ENCODE results near the gene SMIM3.
"Not testable (repeated sequence)": the region's sequence is repeated elsewhere in the genome, so short reads cannot be mapped to it uniquely, and the experiment has no call there.

The SMIM3 gene

DNA sequence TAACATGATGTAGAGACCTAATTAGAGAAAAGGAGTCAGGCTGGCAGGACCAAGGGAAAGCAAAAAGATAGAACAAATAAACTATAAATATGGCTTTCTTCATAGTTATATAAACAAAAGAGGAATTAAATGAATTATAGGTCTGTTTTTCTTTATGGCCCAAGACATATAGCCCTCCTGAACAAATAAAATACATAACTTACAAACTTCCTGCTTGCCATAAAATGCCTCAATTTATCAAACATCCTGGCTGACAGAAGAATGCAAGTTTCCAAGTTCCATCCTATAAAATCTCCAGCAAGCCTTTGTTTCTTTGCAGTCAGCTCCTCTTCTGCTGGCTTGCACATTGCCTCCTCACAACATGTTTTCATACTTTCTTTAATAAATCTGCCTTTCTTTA lies 36.5 kb downstream of the SMIM3 start:
- TF ChIP-seq, protein P1, sequence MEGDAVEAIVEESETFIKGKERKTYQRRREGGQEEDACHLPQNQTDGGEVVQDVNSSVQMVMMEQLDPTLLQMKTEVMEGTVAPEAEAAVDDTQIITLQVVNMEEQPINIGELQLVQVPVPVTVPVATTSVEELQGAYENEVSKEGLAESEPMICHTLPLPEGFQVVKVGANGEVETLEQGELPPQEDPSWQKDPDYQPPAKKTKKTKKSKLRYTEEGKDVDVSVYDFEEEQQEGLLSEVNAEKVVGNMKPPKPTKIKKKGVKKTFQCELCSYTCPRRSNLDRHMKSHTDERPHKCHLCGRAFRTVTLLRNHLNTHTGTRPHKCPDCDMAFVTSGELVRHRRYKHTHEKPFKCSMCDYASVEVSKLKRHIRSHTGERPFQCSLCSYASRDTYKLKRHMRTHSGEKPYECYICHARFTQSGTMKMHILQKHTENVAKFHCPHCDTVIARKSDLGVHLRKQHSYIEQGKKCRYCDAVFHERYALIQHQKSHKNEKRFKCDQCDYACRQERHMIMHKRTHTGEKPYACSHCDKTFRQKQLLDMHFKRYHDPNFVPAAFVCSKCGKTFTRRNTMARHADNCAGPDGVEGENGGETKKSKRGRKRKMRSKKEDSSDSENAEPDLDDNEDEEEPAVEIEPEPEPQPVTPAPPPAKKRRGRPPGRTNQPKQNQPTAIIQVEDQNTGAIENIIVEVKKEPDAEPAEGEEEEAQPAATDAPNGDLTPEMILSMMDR (IDR thresholded peaks at IDR 0.05) = no peak
- Histone ChIP-seq H3K9ac (no peak overlapping the region), H3K9me3 (ENCODE audit: control insufficient read depth, low read length) (no peaks in the 10 kb centered on the region), H3K4me2 (ENCODE audit: low read length) (no peak overlapping the region), H3K27me3 (ENCODE audit: control insufficient read depth, insufficient read depth, low read length) (no peaks in the 10 kb centered on the region), H3K79me2 (no peaks in the 10 kb centered on the region), H3K4me1 (no peaks in the 10 kb centered on the region), H3K27ac (no peak overlapping the region), H3K36me3 (ENCODE audit: control insufficient read depth, insufficient read depth, low read length) (no peaks in the 10 kb centered on the region), H2AFZ (no peak overlapping the region), H3K4me3 (ENCODE audit: low read depth, low read length) (no peak overlapping the region)

DNA sequence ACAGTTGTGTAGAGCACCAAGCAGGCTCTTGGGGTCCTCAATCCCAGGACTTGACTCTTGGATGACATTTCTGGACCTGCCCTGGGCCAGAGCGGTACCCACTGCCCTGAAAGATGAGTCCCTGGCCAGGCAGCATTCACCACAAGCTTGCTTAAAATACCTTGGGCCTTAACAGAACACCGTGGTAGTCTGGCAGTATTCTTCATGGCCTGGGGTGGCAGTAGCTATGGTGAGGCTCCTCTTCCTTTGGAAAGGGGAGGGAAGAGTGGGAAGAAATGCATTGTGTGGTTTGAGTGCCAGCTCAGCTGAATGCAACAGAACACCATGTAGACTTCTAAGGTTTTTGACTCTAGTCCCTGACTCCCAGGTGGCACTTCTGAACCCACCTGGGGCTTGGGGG lies 38.4 kb downstream of the SMIM3 start:
- Histone ChIP-seq H3K4me1 (no peaks in the 10 kb centered on the region), H3K9ac (no peak overlapping the region), H2AFZ (no peak overlapping the region), H3K4me2 (ENCODE audit: low read length) (no peak overlapping the region), H3K4me3 (ENCODE audit: low read depth, low read length) (no peak overlapping the region), H3K27me3 (ENCODE audit: control insufficient read depth, insufficient read depth, low read length) (no peaks in the 10 kb centered on the region), H3K27ac (no peak overlapping the region), H3K36me3 (ENCODE audit: control insufficient read depth, insufficient read depth, low read length) (no peaks in the 10 kb centered on the region), H3K9me3 (ENCODE audit: control insufficient read depth, low read length) (no peaks in the 10 kb centered on the region), H3K79me2 (no peaks in the 10 kb centered on the region)
- TF ChIP-seq, protein P1 (IDR thresholded peaks at IDR 0.05) = no peak

DNA sequence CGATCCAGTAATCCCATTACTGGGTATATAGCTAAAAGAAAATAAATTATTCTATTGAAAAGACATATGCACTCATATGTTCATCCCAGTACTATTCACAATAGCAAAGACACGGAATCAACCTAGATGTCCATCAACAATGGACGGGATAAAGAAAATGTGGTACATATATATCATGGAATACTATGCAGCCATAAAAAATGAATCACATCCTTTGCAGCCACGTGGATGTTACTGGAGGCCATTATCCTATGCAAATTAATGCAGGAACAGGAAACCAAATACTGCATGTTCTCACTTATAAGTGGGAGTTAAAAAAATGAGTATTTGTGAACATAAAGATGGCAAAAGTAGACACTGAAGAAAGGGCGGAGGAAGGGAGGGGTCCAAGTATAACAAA lies 51.2 kb downstream of the SMIM3 start:
- H3K36me3 ChIP-seq (ENCODE audit: control insufficient read depth, insufficient read depth, low read length) = no peaks in the 10 kb centered on the region
- TF ChIP-seq, protein P1 (IDR thresholded peaks at IDR 0.05) = no peak
- no peak overlapping the region for H3K4me2 ChIP-seq (ENCODE audit: low read length)
- H3K9me3 ChIP-seq (ENCODE audit: control insufficient read depth, low read length) = no peaks in the 10 kb centered on the region
- no peaks in the 10 kb centered on the region for H3K27me3 ChIP-seq (ENCODE audit: control insufficient read depth, insufficient read depth, low read length)
- no peak overlapping the region for H3K4me3 ChIP-seq (ENCODE audit: low read depth, low read length)
- no peak overlapping the region for H3K27ac ChIP-seq
- no peaks in the 10 kb centered on the region for H3K79me2 ChIP-seq
- H3K9ac ChIP-seq = no peak overlapping the region
- H3K4me1 ChIP-seq = no peaks in the 10 kb centered on the region
- H2AFZ ChIP-seq = no peak overlapping the region

DNA sequence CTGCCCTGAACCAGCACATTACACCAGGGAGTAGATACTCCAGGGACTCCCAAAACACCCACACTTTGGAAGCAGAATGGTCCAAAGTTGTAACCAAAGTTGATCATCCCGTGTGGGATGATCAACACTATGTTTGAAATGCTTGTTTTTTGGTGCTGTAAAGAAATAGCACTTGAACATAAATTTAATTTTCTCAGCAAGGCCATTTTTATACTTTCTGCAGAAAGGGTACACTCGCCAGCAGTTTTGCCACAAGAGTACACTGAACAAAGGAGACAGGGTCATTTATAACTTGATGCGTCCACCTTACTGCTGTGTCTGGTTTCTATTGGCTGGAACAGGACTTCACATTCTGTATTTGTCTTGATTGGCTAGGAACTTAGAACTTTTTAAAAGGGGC lies 53.3 kb downstream of the SMIM3 start:
- H3K27ac ChIP-seq; H3K4me2 ChIP-seq (ENCODE audit: low read length); H3K4me1 ChIP-seq; H3K79me2 ChIP-seq; H3K27me3 ChIP-seq (ENCODE audit: control insufficient read depth, insufficient read depth, low read length); H3K9ac ChIP-seq; H3K9me3 ChIP-seq (ENCODE audit: control insufficient read depth, low read length); H2AFZ ChIP-seq; H3K4me3 ChIP-seq (ENCODE audit: low read depth, low read length); H3K36me3 ChIP-seq (ENCODE audit: control insufficient read depth, insufficient read depth, low read length): not testable (repeated sequence)

DNA sequence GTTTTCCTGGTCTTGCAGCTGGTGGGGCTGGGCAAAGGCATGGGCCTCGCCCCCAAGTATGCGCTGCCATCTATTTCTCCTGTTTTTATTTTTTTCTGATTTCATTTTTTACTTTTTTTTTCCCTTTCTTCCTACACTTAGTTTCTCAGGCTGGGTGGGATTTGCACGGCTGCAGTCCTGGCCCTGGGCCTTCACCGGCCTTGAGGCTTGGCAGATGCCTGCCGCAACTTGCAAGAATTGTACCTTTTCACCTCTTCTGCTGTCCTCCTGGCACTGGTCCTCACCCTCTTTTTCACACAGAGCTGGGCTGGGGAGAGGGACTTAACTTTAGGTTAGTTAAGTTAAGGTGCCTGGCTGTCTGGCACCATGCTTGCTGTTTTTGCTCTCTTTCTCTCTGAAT lies 57.5 kb downstream of the SMIM3 start:
- no peaks in the 10 kb centered on the region for H3K27me3 ChIP-seq (ENCODE audit: control insufficient read depth, insufficient read depth, low read length)
- H3K9ac ChIP-seq = no peak overlapping the region
- TF ChIP-seq, protein P1 (IDR thresholded peaks at IDR 0.05) = no peak
- H3K27ac ChIP-seq = no peak overlapping the region
- no peaks in the 10 kb centered on the region for H3K4me1 ChIP-seq
- no peak overlapping the region for H3K4me3 ChIP-seq (ENCODE audit: low read depth, low read length)
- no peaks in the 10 kb centered on the region for H3K9me3 ChIP-seq (ENCODE audit: control insufficient read depth, low read length)
- no peak overlapping the region for H3K4me2 ChIP-seq (ENCODE audit: low read length)
- no peaks in the 10 kb centered on the region for H3K36me3 ChIP-seq (ENCODE audit: control insufficient read depth, insufficient read depth, low read length)
- no peak overlapping the region for H2AFZ ChIP-seq
- H3K79me2 ChIP-seq = no peaks in the 10 kb centered on the region
